ENCODE results near the gene STX18. TPM values are rescaled to one million over a fixed set of nuclear protein-coding genes. Genes with fewer than 3 reads are reported as not detected.

STX18 gene
- total RNA-seq, 1 donor from 2014 or later, result 36.7 TPM

GRCh38 chr4:4479366-4479765, 62.5 kb downstream of the STX18 start:
- peaks cover 48% of the 10 kb centered on the region for H3K4me1 Mint-ChIP-seq
- no peak overlapping the region for H3K27ac Mint-ChIP-seq (ENCODE audit: unreplicated experiment)
- no peak for DNase-seq (ENCODE audit: low read depth, low spot score)
- no peak for TF ChIP-seq CTCF (conservative IDR thresholded peaks at IDR 0.05)
- H3K27me3 Mint-ChIP-seq (ENCODE audit: low read depth), result no peaks in the 10 kb centered on the region
- no peaks in the 10 kb centered on the region for H3K36me3 Mint-ChIP-seq (ENCODE audit: low read depth)
- no peaks in the 10 kb centered on the region for H3K9me3 Mint-ChIP-seq
- no peak overlapping the region for H3K4me3 Mint-ChIP-seq

- peaks cover 56% of the 10 kb centered on the region for H3K4me1 Mint-ChIP-seq
- no peak overlapping the region for H3K27ac Mint-ChIP-seq (ENCODE audit: unreplicated experiment)
- H3K36me3 Mint-ChIP-seq (ENCODE audit: low read depth), result peaks cover 3% of the 10 kb centered on the region
Measured at GRCh38 chr4:4477796-4478195, 64.1 kb downstream of the STX18 start.

GRCh38 chr4:4477391-4477790, 64.5 kb downstream of the STX18 start:
- no peak for DNase-seq (ENCODE audit: low read depth, low spot score)
- Mint-ChIP-seq H3K4me3 (no peak overlapping the region), H3K36me3 (ENCODE audit: low read depth) (peaks cover 3% of the 10 kb centered on the region), H3K9me3 (no peaks in the 10 kb centered on the region), H3K27me3 (ENCODE audit: low read depth) (no peaks in the 10 kb centered on the region), H3K27ac (ENCODE audit: unreplicated experiment) (no peak overlapping the region), H3K4me1 (peaks cover 56% of the 10 kb centered on the region)
- TF ChIP-seq CTCF (conservative IDR thresholded peaks at IDR 0.05), result no peak

More at GRCh38 chr4:4477796-4478195, 64.1 kb downstream of the STX18 start:
- Mint-ChIP-seq H3K9me3 (no peaks in the 10 kb centered on the region), H3K27me3 (ENCODE audit: low read depth) (no peaks in the 10 kb centered on the region), H3K4me3 (no peak overlapping the region)
- DNase-seq (ENCODE audit: low read depth, low spot score), result no peak
- TF ChIP-seq CTCF (conservative IDR thresholded peaks at IDR 0.05), result no peak

- Mint-ChIP-seq H3K4me3 (no peak overlapping the region), H3K27me3 (ENCODE audit: low read depth) (no peaks in the 10 kb centered on the region), H3K36me3 (ENCODE audit: low read depth) (peaks cover 3% of the 10 kb centered on the region), H3K9me3 (no peaks in the 10 kb centered on the region), H3K27ac (ENCODE audit: unreplicated experiment) (peak overlapping the region; percentile 69), H3K4me1 (peaks cover 30% of the 10 kb centered on the region)
- TF ChIP-seq CTCF (conservative IDR thresholded peaks at IDR 0.05), result no peak
- no peak for DNase-seq (ENCODE audit: low read depth, low spot score)
Measured at GRCh38 chr4:4474476-4474875, 67.4 kb downstream of the STX18 start.

DNA sequence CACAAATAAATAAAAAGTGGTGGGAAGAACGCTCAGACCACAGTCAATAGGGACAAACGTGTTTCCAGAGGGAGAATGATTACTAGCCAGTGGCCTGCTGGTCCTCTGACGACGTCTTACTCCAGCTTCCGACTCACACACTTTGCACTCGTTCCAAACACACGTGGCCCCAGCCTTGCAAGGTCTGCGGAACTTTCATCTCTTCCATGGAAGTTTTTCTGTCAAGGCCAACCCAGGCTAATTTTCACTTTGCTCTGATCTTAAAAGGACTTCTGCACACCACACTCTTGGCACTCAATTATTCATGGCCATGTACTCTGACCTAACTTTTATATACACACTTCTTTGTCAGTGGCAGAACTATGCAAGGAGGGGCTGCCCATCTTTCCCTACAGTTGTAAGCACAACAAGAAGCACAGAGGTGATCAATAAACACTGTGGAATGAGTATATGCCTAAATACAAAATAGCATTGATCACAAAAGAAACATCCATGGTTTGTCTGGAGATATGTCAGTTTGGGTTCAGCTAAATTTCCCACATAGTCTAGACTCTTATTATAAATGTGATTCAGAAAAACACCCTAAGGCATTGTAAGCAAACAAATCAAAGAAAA, 69.4 kb downstream of the STX18 start:
- TF ChIP-seq CTCF (conservative IDR thresholded peaks at IDR 0.05), result no peak
- Mint-ChIP-seq H3K4me3 (no peak overlapping the region), H3K9me3 (no peaks in the 10 kb centered on the region), H3K27ac (ENCODE audit: unreplicated experiment) (no peak overlapping the region), H3K4me1 (peaks cover 22% of the 10 kb centered on the region), H3K27me3 (ENCODE audit: low read depth) (no peaks in the 10 kb centered on the region), H3K36me3 (ENCODE audit: low read depth) (peaks cover 3% of the 10 kb centered on the region)
- no peak for DNase-seq (ENCODE audit: low read depth, low spot score)

Measured in neural crest cell (in vitro differentiated cells).